Bronchial epithelial cell (primary cell): Measurements from ENCODE around the gene SOX18. TPM values are rescaled to one million over a fixed set of nuclear protein-coding genes. Genes with fewer than 3 reads are reported as not detected.

Experiments
- DNase-seq: peaks from one replicate; pipeline ENCODE4 v3.0.0-alpha.2; 2010; ENCODE audit warnings: low read depth
- FAIRE-seq: peaks from 2 replicates; lab custom pipeline; 2011; peaks lifted over from hg19 to GRCh38; lab: Jason Lieb, UNC
- H3K27me3 ChIP-seq: 2 replicates; pipeline ENCODE4 v1.5.1; 2011; ENCODE audit warnings: low read length; ENCODE audit not compliant: control insufficient read depth, insufficient read depth
- H3K36me3 ChIP-seq: 2 replicates; pipeline ENCODE4 v1.5.1; 2011; ENCODE audit warnings: low read length; ENCODE audit not compliant: control insufficient read depth, insufficient read depth
- H3K4me3 ChIP-seq: 2 replicates; pipeline ENCODE4 v1.5.1; 2011; ENCODE audit warnings: mild to moderate bottlenecking, low read depth, low read length, control low read depth
- CTCF ChIP-seq: IDR thresholded peaks from 2 replicates; pipeline ENCODE4 v1.5.1; 2011; ENCODE audit warnings: mild to moderate bottlenecking, moderate library complexity, low read length, control low read depth, inconsistent platforms; ENCODE audit not compliant: insufficient read depth, severe bottlenecking
- total RNA-seq: library from RNA; depleted of rRNA; stranded (reverse); fragments of >200 nt; gene quantifications from 2 replicates; pipeline ENCODE4 v1.2.1, GENCODE V29; 2014

SOX18 gene
- total RNA-seq, 1 donor from 2014 or later: not detected

- H3K4me3 ChIP-seq: no peak overlapping the region
- no peak for TF ChIP-seq CTCF
- DNase-seq (no peak), FAIRE-seq (no peak)
- H3K36me3 ChIP-seq: peaks cover 20% of the 10 kb centered on the region
- H3K27me3 ChIP-seq: no peaks in the 10 kb centered on the region
Observed at GRCh38 chr20:64032706-64033624, 16.5 kb downstream of the SOX18 start.

DNA sequence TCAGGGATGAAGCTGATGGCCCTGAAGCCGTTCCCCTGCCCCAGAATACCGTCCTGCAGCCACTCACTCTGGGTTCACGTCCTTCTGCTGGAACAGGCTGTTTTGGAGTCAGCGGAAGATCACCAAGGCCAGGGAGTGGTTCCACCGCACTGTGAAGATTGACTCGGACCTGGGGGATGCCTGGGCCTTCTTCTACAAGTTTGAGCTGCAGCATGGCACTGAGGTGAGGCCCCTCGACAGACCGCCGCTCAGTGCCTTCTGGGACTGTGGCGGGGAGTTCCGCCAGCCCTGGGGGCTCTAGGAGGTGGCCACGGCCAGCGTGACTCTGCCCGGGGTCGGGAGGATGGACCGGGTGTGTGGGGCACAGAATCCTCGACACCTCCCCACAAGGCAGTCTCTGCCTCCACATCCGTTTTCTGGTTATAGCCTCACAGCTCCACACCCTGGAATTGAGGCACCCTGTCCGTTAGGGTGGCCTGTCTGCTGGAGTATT, 17.6 kb downstream of the SOX18 start:
- peaks cover 31% of the 10 kb centered on the region for H3K36me3 ChIP-seq
- H3K4me3 ChIP-seq: no peak overlapping the region
- no peak for TF ChIP-seq CTCF
- H3K27me3 ChIP-seq: no peaks in the 10 kb centered on the region
- FAIRE-seq (no peak), DNase-seq (no peak)

- peaks cover 34% of the 10 kb centered on the region for H3K36me3 ChIP-seq
- DNase-seq: no peak
- no peak for FAIRE-seq
- no peak for TF ChIP-seq CTCF
- H3K27me3 ChIP-seq: no peaks in the 10 kb centered on the region
- no peak overlapping the region for H3K4me3 ChIP-seq
Observed at GRCh38 chr20:64030371-64031134, 18.9 kb downstream of the SOX18 start.

GRCh38 chr20:64029293-64030117, 19.9 kb downstream of the SOX18 start:
- Histone ChIP-seq H3K4me3 (no peak overlapping the region), H3K27me3 (no peaks in the 10 kb centered on the region), H3K36me3 (peaks cover 40% of the 10 kb centered on the region)
- FAIRE-seq (no peak), DNase-seq (no peak)
- no peak for TF ChIP-seq CTCF

DNA sequence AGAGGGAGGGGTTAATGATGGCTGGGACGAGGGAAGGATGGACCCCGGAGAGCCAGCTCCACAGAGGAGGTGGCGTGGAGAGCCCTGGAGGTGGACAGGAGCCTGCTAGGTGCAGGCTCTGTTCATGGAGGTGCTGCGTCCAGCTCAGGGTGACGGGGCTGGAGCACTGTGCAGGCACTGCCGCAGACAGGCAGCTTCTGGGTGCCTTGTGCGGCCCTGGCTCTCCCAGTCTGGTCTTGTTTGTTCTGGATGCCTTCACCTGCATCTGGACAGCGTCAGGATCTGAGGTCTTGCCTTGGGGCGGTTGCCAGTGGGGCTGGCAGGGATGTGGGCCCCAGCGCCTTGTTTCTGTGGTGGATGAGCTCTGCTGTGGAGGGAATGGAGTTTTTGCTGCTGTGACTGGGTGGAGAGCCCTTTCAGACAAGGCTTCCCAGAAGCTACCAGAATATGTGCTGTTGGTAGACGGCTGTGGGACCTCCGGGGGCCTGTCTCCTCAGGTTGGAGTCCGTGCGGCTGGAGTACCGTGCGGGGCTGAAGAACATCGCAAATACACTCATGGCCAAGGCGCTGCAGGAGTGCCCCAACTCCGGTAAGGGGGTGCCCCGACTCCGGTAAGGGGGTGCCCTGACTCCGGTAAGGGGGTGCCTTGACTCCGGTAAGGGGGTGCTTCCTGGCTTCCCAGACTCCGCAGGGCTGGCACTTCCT, 21.3 kb downstream of the SOX18 start:
- FAIRE-seq (no peak), DNase-seq (no peak)
- Histone ChIP-seq H3K36me3 (peaks cover 47% of the 10 kb centered on the region), H3K4me3 (no peak overlapping the region), H3K27me3 (no peaks in the 10 kb centered on the region)
- TF ChIP-seq CTCF: no peak
